ENCODE results near the gene SLC7A6. TPM values are rescaled to one million over a fixed set of nuclear protein-coding genes. Genes with fewer than 3 reads are reported as not detected.

SLC7A6 gene
- total and polyA plus RNA-seq, 9 donors: 3.1 to 14.4 (median 9.0) TPM

DNA sequence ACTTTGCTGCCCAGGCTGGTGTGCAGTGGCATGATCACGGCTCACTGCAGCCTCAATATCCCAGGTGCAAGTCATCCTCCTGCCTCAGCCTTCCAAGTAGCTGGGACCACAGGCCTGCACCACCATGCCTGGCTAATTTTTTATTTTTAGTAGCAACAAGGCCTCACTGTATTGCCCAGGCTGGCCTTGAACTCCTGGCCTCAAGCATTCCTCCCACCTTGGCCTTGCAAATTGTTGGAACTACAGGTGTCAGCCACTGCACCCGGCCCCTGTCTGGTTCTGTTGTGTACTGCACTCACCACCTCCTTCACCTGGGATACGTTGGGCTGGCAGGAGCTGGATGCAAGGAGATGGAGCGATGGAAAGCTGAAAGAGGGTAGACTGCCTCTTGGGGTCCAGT is 10.6 kb upstream of the SLC7A6 start:
- DNase-seq: no peak
- Histone ChIP-seq H3K4me1 (ENCODE audit: insufficient read depth) (no peaks in the 10 kb centered on the region), H3K27me3 (no peaks in the 10 kb centered on the region), H3K27ac (no peak overlapping the region), H3K4me3 (no peak overlapping the region), H3K9me3 (no peaks in the 10 kb centered on the region), H3K36me3 (no peaks in the 10 kb centered on the region)
- TF ChIP-seq EP300 (IDR thresholded peaks at IDR 0.05): no peak
- no peak for TF ChIP-seq POLR2A (IDR thresholded peaks at IDR 0.05)
- TF ChIP-seq CTCF (IDR thresholded peaks at IDR 0.05): no peak
- intact Hi-C loops (cut with DNase I): no loop called here
- WGBS, 3 donors: 84 to 86% (median 85%) methylated on average over 4 of the region's 4 CpGs

DNA sequence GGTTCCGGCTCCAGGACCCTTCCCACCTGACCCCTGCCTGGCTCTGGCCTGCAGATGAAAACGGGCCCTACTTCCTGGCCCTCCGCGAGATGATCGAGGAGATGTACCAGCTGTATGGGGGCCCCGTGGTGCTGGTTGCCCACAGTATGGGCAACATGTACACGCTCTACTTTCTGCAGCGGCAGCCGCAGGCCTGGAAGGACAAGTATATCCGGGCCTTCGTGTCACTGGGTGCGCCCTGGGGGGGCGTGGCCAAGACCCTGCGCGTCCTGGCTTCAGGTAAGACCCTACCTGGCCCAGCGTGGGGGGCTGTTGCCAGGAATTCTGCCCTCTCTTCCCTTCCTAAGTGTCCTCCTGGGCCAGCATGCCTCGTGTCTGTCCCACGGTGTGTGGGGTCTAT is 8.6 kb upstream of the SLC7A6 start:
- 90 to 94% (median 93%) methylated on average over 18 of the region's 18 CpGs for WGBS, 3 donors
- Histone ChIP-seq H3K27me3 (no peaks in the 10 kb centered on the region), H3K4me1 (ENCODE audit: insufficient read depth) (no peaks in the 10 kb centered on the region), H3K4me3 (no peak overlapping the region), H3K9me3 (no peaks in the 10 kb centered on the region), H3K27ac (no peak overlapping the region), H3K36me3 (no peaks in the 10 kb centered on the region)
- no peak for TF ChIP-seq CTCF (IDR thresholded peaks at IDR 0.05)
- TF ChIP-seq EP300 (IDR thresholded peaks at IDR 0.05): no peak
- no peak for TF ChIP-seq POLR2A (IDR thresholded peaks at IDR 0.05)
- intact Hi-C loops (cut with DNase I): no loop called here
- no peak for DNase-seq

- Histone ChIP-seq H3K27ac (no peak overlapping the region), H3K4me1 (ENCODE audit: insufficient read depth) (no peaks in the 10 kb centered on the region), H3K4me3 (no peak overlapping the region), H3K27me3 (no peaks in the 10 kb centered on the region), H3K36me3 (no peaks in the 10 kb centered on the region), H3K9me3 (no peaks in the 10 kb centered on the region)
- WGBS, 3 donors: 81 to 85% (median 84%) methylated on average over 6 of the region's 6 CpGs
- TF ChIP-seq EP300 (IDR thresholded peaks at IDR 0.05) (no peak), CTCF (IDR thresholded peaks at IDR 0.05) (no peak), POLR2A (IDR thresholded peaks at IDR 0.05) (no peak)
- DNase-seq: no peak
- intact Hi-C loops (cut with DNase I): no loop called here
Observed at GRCh38 chr16:68257251-68257905, 6.9 kb upstream of the SLC7A6 start.

- H3K36me3 ChIP-seq: no peaks in the 10 kb centered on the region
- intact Hi-C loops (cut with DNase I): no loop called here
- no peak for DNase-seq
- WGBS, 3 donors: 58 to 63% (median 63%) methylated on average over 13 of the region's 13 CpGs
- TF ChIP-seq CTCF (IDR thresholded peaks at IDR 0.05) (no peak), EP300 (IDR thresholded peaks at IDR 0.05) (no peak), POLR2A (IDR thresholded peaks at IDR 0.05) (no peak)
- no peaks in the 10 kb centered on the region for H3K9me3 ChIP-seq
- no peak overlapping the region for H3K27ac ChIP-seq
- no peaks in the 10 kb centered on the region for H3K4me1 ChIP-seq (ENCODE audit: insufficient read depth)
- H3K27me3 ChIP-seq: no peaks in the 10 kb centered on the region
- H3K4me3 ChIP-seq: no peak overlapping the region
Observed at GRCh38 chr16:68257906-68258800, 6.2 kb upstream of the SLC7A6 start.
